ENCODE results near the gene OR4D2.

Gene OR4D2

DNA sequence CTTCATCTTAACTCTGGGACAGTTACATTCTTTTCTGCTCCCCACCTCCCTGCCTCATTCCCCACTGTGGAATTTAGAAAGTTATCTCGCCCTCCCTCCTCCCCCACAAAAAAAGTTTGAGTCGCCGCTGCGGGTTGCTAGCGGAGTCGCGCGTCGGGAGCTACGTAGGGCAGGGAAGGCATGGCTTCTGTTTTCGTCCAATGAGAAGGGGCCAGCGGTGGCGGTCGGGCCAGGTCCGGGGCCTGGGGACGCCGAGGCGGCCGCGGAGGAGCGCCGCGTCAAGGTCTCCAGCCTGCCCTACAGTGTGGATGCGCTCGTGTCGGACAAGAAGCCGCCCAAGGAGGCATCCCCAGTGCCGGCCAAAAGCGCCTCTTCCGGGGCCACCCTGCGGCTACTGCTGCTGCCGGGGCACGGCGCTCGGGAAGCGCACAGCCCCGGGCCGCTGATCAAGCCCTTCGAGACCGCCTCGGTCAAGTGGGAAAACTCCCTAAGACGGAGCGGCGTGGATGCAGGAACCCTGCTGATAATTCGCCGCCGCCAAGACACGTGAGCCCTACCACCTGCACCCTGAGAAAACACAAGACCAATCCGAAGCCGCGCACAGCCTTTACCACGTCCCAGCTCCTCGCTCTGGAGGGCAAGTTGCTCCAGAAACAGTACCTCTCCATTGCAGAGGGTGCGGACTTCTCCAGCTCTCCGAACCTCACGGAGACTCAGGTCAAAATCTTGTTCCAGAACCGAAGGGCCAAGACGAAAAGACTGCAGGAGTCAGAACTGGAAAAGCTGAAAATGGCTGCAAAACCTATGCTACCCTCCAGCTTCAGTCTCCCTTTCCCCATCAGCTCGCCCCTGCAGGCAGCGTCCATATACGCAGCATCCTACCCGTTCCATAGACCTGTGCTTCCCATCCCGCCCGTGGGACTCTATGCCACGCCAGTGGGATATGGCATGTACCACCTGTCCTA, 9.7 kb upstream of the OR4D2 start:
- no peak for TF ChIP-seq GATA2 (IDR thresholded peaks at IDR 0.05; ENCODE audit: low read depth, low read length)
- TF ChIP-seq GATA3 (IDR thresholded peaks at IDR 0.05; ENCODE audit: low read depth, low read length) = no peak

DNA sequence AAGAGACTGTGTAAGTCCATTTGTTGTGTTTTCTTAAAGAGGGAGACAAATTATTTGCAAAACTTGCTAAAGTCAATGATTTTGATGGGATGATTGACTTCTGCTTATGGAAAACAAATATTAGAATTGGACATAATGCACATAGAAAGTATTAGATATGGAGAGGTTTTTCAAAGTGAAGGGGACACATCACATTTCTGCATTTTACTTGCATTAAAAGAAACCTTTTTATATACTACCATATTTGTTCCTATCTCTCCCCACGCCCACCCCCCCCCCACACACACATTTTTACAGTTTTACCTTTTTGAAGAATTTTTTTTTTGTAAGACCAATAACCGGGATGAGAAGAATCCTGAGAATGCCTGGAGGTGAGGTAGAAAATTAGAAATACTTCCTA, 8.6 kb upstream of the OR4D2 start:
- TF ChIP-seq GATA3 (IDR thresholded peaks at IDR 0.05; ENCODE audit: low read depth, low read length) = no peak

DNA sequence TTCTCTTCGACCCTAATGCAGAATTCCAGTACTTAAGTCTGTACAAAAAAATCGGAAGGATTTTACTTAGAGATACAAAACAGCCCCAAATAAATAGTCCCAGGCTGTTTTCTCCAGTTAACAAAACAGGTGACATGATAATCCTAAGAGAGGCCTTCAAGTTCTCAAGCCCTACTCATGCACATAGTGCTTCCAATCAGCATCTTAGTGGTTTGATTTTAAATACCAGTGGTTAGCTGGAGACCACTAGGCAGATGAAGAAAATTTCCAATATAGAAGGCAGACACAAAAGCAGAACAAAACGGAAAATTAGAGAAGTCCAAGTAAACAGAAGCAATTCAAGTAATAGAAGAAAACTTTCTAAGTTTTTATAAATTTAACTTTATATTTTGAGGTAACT, 5.2 kb upstream of the OR4D2 start:
- no peak for TF ChIP-seq GATA2 (IDR thresholded peaks at IDR 0.05; ENCODE audit: low read depth, low read length)
- TF ChIP-seq GATA3 (IDR thresholded peaks at IDR 0.05; ENCODE audit: low read depth, low read length) = no peak

DNA sequence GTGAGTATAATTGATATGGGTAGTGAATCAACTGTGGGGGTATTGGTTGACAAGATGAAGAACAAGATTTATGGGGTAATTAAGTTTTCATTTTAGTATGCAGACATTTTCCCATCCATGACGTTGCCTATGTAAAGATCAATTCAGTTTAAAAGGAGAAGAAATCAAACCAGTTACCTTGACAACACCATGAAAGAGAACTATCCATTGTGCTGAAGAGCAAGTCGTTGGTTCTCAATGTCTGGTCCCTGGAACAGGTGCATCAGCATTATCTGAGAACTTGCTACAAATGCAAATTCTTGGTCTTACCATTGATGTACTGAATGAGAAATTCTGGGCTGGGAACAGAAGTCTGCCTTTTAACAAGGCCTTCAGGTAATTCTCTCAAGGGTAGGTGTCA, 801 bp upstream of the OR4D2 start:
- TF ChIP-seq GATA3 (IDR thresholded peaks at IDR 0.05; ENCODE audit: low read depth, low read length) = no peak
- no peak for TF ChIP-seq GATA2 (IDR thresholded peaks at IDR 0.05; ENCODE audit: low read depth, low read length)

DNA sequence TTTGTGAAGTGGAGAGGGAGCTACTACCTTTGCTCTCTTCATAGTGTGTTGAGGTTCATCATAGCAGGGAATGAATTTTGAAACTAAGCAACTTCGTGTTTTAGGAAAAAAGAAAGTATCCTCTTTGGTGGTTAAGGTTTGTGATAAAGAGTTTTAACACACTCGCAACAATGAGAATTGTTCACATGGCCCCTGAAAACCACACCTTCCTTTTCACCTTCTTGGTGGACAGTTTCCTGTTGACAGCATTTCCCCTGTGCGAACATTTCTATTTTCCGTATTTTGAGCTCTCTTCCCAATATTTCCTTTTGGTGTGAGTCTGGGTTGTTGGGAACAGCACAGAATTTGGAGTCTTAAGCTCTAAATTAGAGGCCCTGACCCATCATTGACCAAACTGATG, 3.8 kb downstream of the OR4D2 start:
- no peak for TF ChIP-seq GATA2 (IDR thresholded peaks at IDR 0.05; ENCODE audit: low read depth, low read length)
- TF ChIP-seq GATA3 (IDR thresholded peaks at IDR 0.05; ENCODE audit: low read depth, low read length) = no peak

DNA sequence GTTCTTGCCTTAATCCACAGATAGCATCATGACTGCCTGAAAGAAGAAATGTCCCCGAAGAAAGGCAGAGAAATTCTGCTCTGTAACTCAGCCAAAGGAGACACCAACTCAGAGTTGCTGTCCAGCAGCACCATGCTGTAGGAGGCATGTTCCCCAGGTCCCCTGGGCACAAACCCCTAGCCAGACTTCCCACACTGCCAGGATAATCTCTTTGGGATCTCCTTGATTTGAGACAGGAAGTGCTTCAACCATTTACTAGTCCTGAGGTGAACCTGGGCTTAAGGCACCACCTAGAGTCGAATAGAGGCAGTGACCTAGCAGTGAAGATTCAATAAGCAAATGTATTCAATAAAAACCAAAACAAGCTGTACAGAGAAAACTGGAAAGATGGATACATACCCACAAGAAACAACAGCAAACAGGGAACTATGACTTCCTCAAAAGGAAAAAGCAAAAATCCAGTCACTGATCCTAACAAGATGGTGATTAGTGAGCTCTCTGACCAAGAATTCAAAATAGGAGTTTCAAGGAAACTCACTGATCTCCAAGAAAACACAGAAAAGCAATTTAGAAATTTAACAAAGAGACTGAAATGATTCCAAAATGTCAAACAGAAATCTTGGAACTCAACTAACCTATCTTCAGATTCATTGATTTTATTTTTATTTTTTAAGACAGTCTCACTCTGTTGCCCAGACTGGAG, 5.7 kb downstream of the OR4D2 start:
- TF ChIP-seq GATA3 (IDR thresholded peaks at IDR 0.05; ENCODE audit: low read depth, low read length) = no peak
- peak; percentile 76 for TF ChIP-seq GATA2 (IDR thresholded peaks at IDR 0.05; ENCODE audit: low read depth, low read length)

DNA sequence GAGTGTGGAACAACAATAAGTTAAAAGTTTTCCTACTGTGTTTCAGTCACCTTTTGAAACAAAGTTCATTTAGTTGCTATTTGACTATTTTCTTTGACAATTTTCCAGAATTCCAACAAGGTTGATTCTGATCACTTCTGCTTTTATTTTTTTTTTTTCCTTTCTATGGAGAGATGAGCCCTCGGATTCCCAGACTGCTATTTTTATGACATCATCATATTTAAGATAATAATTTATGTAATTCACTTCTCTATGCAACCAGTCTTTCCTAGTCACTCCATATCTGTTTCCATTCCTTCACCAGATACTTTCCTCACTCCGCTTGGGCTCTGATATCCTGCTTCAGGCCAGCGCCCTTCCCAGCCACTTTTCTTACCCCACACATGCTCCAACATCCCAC, 8.1 kb downstream of the OR4D2 start:
- TF ChIP-seq GATA2 (IDR thresholded peaks at IDR 0.05; ENCODE audit: low read depth, low read length) (no peak), GATA3 (IDR thresholded peaks at IDR 0.05; ENCODE audit: low read depth, low read length) (no peak)

DNA sequence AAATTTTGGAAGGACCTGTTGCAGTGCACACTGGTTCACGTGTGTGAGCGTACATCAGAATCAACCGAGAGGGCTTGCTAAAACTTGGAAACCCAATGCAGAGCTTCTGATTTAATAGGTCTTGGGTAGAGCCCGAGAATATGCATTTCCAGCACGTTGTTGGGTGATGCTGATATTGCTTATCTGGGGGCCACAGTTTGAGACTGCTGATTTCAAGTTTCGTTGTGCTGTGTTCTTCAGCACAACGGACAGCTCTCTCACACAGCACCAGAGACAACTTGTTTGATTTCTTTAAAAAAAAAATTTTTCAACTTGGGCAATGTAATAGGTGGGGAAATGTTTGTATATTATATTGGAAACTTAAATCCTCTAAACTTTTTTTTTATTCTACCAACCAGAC, 9.4 kb downstream of the OR4D2 start:
- TF ChIP-seq GATA3 (IDR thresholded peaks at IDR 0.05; ENCODE audit: low read depth, low read length) (no peak), GATA2 (IDR thresholded peaks at IDR 0.05; ENCODE audit: low read depth, low read length) (no peak)

DNA sequence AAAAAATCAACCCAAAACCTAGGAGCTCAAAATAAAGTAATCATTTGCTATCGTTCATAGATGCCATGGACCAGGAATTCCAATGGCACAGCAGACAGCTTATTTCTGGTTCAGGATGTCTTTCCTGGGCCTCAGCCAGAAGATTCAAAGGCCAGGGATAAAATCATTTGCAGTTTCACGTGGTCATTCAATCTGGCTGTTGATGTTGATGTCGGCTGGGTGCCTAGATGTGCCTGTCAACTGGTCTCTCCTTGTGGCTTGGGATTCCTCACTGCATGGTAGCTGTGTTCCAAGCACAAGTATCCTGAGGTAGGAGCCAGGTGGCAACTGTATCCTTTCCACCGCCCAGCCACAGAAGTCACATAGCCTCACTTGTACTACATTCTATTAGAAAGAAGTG, 15.0 kb downstream of the OR4D2 start:
- TF ChIP-seq GATA2 (IDR thresholded peaks at IDR 0.05; ENCODE audit: low read depth, low read length) (no peak), GATA3 (IDR thresholded peaks at IDR 0.05; ENCODE audit: low read depth, low read length) (no peak)

DNA sequence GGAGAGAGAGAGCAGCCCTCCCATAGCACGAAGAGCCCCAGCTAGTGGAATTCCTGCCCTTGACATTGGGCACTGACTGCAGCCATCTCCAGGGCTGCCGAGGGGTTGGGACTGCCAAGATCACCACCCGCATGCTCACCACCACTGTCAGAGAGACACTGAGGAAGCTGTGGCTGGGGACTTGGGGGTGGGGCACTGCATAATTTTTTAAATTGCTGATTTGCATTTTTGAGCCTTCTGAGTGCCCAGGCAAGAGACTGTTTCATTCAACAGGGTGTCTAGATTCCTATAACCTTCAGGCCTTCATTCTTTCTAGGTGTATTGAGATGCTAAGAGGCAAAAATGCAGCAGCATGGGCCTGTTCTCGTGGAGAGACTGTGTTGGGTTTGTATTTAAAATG, 16.7 kb downstream of the OR4D2 start:
- TF ChIP-seq GATA2 (IDR thresholded peaks at IDR 0.05; ENCODE audit: low read depth, low read length) (no peak), GATA3 (IDR thresholded peaks at IDR 0.05; ENCODE audit: low read depth, low read length) (no peak)

DNA sequence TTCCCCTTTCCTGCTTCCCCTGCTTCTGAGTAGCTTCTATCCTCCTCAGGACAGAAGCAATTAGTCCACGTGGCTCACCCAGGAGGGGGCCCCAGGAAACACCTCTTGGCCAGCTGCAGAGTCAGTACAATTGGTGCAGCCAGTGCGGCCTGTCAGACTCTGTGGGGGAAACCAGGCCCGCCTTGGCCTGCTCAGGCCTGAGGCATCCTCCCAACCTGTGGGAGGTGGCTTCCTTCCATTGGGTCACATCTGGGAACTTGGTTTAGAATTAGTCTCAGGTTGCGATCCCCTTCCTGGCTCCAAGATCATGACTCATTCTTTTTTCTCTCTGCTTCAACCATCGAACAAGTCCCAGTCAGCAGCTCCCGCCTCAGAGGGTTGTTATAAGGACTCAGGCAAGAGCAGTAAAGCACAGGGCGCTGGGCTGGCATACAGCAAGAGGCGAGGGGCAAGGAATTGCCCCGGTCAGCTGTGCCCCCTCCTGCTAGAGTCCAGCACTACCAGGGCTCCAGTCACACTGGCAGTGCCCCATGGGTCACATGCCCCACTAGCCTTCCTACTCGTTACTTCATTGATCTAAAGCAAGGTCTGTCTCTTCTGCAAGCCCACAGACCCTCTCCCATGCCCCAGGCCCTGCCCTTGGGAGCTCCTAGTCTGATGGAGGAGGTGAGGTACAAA, 17.7 kb downstream of the OR4D2 start:
- TF ChIP-seq GATA3 (IDR thresholded peaks at IDR 0.05; ENCODE audit: low read depth, low read length) (no peak), GATA2 (IDR thresholded peaks at IDR 0.05; ENCODE audit: low read depth, low read length) (no peak)

DNA sequence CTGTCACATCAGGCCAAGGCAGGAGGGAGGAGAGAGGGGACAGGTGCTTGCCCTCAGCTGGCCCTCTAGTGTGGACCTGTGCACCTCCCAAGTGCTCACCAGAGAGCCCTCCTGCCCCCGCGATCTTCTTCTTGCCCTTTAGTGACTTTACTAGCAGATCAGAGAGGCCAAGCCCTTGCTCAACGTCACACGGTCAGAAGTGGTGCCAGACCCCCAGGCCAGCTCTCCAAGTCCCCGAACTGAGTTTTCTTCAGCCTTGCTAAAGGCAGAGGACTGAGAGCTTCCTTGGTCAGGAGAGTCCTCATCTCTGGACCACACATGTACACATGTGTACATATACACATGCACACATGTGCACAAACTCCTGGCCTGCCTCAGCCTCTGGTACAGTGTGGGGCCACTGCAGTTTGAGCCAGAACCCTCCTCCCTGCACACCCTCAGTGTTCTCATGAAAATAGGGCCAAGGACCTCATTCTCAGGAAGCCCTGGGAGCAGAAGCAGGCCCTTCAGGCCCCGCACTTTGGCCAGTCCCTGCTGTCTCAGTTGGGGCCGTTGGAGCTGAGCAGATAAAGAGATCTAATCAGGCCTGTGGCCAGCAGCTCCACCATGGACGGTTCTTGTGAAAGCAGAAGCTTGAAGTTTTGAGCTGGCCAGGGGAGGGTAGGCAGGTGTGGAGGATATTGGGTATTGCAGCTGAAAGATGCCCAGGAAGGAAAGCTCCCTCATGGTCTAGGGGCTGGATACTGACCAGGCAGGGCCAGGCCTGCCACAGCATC, 18.4 kb downstream of the OR4D2 start:
- no peak for TF ChIP-seq GATA2 (IDR thresholded peaks at IDR 0.05; ENCODE audit: low read depth, low read length)
- no peak for TF ChIP-seq GATA3 (IDR thresholded peaks at IDR 0.05; ENCODE audit: low read depth, low read length)

DNA sequence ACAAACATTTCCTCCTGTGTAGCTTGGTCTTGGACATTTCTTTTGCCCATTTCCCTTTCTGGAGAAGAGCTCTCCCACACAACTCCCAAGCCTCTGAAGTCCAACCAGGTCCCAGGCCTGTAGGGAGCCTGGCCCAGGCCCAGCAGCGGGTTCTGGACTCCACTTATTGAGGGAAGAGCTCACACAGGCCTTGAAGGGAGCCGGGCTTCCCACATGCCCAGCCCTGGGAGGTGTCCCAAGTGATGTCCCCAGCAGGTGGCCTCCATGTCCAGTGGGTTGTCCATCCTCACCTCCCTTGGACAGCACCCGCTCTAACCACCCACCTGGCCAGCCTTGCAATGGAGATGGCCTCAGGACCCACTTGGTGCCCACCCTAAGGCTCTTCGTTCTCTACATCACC, 19.8 kb downstream of the OR4D2 start:
- no peak for TF ChIP-seq GATA3 (IDR thresholded peaks at IDR 0.05; ENCODE audit: low read depth, low read length)
- no peak for TF ChIP-seq GATA2 (IDR thresholded peaks at IDR 0.05; ENCODE audit: low read depth, low read length)

DNA sequence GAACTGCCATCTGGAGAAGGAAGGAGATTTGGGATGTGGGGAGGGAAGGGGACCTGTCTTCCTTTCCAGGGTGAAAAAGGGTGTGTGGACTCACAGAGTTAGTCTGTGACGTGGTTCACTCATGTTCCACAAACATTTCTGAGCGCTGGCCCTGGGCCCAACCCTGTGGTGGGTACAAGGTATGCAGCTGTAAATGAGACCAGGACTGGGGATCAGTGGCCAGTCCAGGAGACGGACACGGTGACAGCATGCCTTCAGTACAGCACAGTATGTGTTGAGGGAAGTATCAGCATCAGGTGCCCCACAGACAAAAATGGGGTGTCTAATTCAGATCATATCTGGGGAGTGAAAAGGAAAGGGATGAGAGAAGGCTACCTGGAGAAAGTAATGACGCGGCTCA, 20.3 kb downstream of the OR4D2 start:
- TF ChIP-seq GATA2 (IDR thresholded peaks at IDR 0.05; ENCODE audit: low read depth, low read length) (no peak), GATA3 (IDR thresholded peaks at IDR 0.05; ENCODE audit: low read depth, low read length) (no peak)
